Rectal smooth muscle tissue (tissue), 1 donor: ENCODE measurements around the gene GSC.

ENCODE experiments used
- H3K27ac ChIP-seq: one replicate; pipeline ENCODE4 v1.7.0; 2013; ENCODE audit warnings: low read depth, low read length, inconsistent platforms
- H3K27me3 ChIP-seq: one replicate; pipeline ENCODE4 v1.7.0; 2013; ENCODE audit warnings: low read length; ENCODE audit not compliant: control insufficient read depth, insufficient read depth
- H3K36me3 ChIP-seq: one replicate; pipeline ENCODE4 v1.7.0; 2013; ENCODE audit warnings: low read length; ENCODE audit not compliant: control insufficient read depth, insufficient read depth
- H3K4me1 ChIP-seq: one replicate; pipeline ENCODE4 v1.7.0; 2013; ENCODE audit warnings: low read length; ENCODE audit not compliant: control insufficient read depth, insufficient read depth
- H3K4me3 ChIP-seq: one replicate; pipeline ENCODE4 v1.7.0; 2013; ENCODE audit warnings: low read length
- H3K9ac ChIP-seq: one replicate; pipeline ENCODE4 v1.7.0; 2013; ENCODE audit warnings: low read length

The GSC gene

GRCh38 chr14:94780536-94781399 lies 10.9 kb upstream of the GSC start:
- H3K27me3 ChIP-seq: peaks cover 11% of the 10 kb centered on the region
- H3K36me3 ChIP-seq: no peaks in the 10 kb centered on the region
- H3K27ac ChIP-seq: no peak overlapping the region
- no peak overlapping the region for H3K4me3 ChIP-seq
- H3K4me1 ChIP-seq: no peaks in the 10 kb centered on the region
- no peak overlapping the region for H3K9ac ChIP-seq

- H3K4me1 ChIP-seq: no peaks in the 10 kb centered on the region
- H3K36me3 ChIP-seq: no peaks in the 10 kb centered on the region
- no peak overlapping the region for H3K27ac ChIP-seq
- peaks cover 21% of the 10 kb centered on the region for H3K27me3 ChIP-seq
- no peak overlapping the region for H3K4me3 ChIP-seq
- no peak overlapping the region for H3K9ac ChIP-seq
These were observed 9.8 kb upstream of the GSC start for GRCh38 chr14:94779713-94780112.

GRCh38 chr14:94775871-94776210 lies 5.9 kb upstream of the GSC start:
- H3K27ac ChIP-seq: no peak overlapping the region
- H3K4me3 ChIP-seq: no peak overlapping the region
- H3K4me1 ChIP-seq: no peaks in the 10 kb centered on the region
- H3K9ac ChIP-seq: no peak overlapping the region
- peaks cover 55% of the 10 kb centered on the region for H3K27me3 ChIP-seq
- H3K36me3 ChIP-seq: no peaks in the 10 kb centered on the region

DNA sequence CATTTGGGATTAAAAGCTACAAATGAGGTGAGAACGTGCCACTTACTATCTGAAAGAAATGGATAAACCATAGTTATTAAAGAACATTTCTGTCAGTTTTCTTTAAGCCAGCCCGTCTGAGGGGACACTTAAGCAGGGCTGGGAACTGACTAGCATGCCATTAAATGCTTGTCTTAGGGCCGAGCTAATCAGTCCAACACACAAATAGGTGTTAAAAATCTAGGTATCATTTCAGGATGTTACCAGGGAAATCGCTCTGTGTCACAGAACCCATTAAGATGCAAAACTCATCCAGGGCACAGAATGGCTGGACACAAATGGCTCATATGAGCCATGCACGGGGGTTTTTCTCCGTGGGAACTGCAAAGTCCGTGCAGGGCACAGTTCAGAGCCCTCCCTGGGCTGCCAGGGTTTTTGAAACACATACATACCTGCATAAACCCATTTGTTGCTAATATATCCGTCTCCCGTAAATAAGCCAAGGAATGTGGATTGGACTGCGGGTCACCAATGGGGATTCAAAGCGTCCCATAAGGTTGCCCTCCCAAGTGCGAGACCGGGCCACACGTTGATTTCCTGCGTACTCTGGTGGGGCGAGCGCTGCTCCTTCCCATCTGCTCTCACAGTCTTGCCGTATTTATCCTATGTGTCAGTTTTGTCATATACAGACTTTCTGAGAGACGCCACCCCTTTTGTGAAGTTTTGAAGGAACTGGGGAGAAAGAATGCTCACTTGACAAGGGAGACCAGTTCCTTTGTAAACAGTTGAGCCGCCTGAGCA lies 5.4 kb upstream of the GSC start:
- Histone ChIP-seq H3K27ac (no peak overlapping the region), H3K36me3 (no peaks in the 10 kb centered on the region), H3K4me3 (no peak overlapping the region), H3K9ac (no peak overlapping the region), H3K4me1 (no peaks in the 10 kb centered on the region), H3K27me3 (peaks cover 59% of the 10 kb centered on the region)

GRCh38 chr14:94774344-94775090 lies 4.6 kb upstream of the GSC start:
- H3K27ac ChIP-seq: no peak overlapping the region
- H3K9ac ChIP-seq: no peak overlapping the region
- no peaks in the 10 kb centered on the region for H3K4me1 ChIP-seq
- H3K27me3 ChIP-seq: peaks cover 55% of the 10 kb centered on the region
- no peaks in the 10 kb centered on the region for H3K36me3 ChIP-seq
- no peak overlapping the region for H3K4me3 ChIP-seq

DNA sequence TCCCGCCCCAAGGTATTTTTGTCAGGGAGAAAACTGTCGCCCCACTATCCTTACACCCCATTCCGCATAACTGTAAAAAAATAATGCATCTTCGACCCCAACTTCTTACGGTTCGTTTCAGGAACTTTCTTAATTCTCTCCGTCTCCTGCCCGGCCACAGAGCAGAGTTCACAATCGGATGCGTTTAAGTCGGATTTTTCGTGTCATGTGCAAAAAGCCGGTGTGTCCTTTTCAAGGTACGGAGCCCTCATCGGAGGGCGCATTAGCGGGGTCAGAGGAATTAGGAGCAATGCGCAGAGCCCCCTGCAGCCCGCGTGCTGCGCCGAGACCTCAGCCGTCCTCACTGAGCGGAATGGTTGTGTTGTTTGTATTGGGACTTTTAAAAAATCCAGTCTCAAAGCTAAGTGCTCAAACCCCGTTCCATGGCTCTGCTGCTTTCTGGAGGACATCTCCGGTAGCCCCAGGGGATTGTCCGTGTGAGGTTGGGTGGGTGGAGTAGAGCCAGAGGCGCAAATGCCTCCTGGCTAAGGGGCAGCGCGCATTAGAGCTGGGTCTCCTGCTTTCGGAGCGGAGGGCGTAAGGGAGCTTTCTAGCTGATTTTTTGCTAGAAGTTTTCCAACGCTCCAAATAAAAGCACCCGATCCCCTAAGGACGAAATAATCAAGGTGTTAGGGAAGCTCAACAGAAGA lies 3.9 kb upstream of the GSC start:
- peaks cover 58% of the 10 kb centered on the region for H3K27me3 ChIP-seq

DNA sequence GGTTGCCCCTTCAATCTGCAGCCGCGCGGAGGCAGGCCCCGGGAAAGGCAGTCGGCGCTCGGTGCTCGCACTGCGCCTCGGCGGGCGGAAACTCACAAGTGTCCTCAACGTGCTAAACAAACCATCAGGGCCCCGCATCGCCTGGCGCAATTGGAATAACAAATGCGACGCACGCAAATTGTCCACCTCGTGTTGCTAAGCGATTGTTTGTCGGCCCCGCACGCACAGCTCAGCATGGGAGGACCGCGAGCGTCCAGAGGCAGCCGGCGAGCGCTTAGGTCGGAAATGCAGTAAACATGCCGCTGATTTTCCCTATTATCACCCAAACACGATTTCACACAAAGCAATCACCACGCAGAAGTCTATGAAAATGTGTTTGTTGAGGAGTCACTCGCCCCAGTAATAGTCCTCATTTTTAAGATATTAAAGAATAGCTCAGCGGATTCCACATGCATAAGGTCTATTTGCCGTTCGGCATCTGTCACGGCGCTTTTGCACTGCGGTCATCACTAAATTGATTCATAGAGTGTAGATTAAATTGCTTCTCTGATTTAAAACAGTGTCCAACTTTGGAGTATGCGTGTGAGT lies 3.2 kb upstream of the GSC start:
- H3K4me3 ChIP-seq: no peak overlapping the region
- H3K27me3 ChIP-seq: peaks cover 62% of the 10 kb centered on the region

More for the DNA sequence above, 3.9 kb upstream of the GSC start:
- Histone ChIP-seq H3K4me1 (peaks cover 3% of the 10 kb centered on the region), H3K36me3 (no peaks in the 10 kb centered on the region), H3K4me3 (no peak overlapping the region), H3K27ac (no peak overlapping the region), H3K9ac (no peak overlapping the region)

GRCh38 chr14:94772548-94772947 lies 2.6 kb upstream of the GSC start:
- H3K27ac ChIP-seq: no peak overlapping the region
- H3K36me3 ChIP-seq: no peaks in the 10 kb centered on the region
- H3K4me3 ChIP-seq: no peak overlapping the region
- peaks cover 66% of the 10 kb centered on the region for H3K27me3 ChIP-seq
- H3K4me1 ChIP-seq: peaks cover 6% of the 10 kb centered on the region
- no peak overlapping the region for H3K9ac ChIP-seq

More for the DNA sequence above, 3.2 kb upstream of the GSC start:
- no peaks in the 10 kb centered on the region for H3K36me3 ChIP-seq
- H3K4me1 ChIP-seq: peaks cover 6% of the 10 kb centered on the region
- H3K27ac ChIP-seq: no peak overlapping the region
- H3K9ac ChIP-seq: no peak overlapping the region

GRCh38 chr14:94771906-94772490 lies 2.1 kb upstream of the GSC start:
- Histone ChIP-seq H3K27ac (no peak overlapping the region), H3K4me1 (peaks cover 6% of the 10 kb centered on the region), H3K9ac (no peak overlapping the region), H3K36me3 (no peaks in the 10 kb centered on the region), H3K4me3 (no peak overlapping the region), H3K27me3 (peaks cover 70% of the 10 kb centered on the region)

GRCh38 chr14:94771158-94771905 lies 1.4 kb upstream of the GSC start:
- peaks cover 72% of the 10 kb centered on the region for H3K27me3 ChIP-seq
- no peaks in the 10 kb centered on the region for H3K36me3 ChIP-seq
- H3K27ac ChIP-seq: no peak overlapping the region
- peaks cover 6% of the 10 kb centered on the region for H3K4me1 ChIP-seq
- no peak overlapping the region for H3K4me3 ChIP-seq
- H3K9ac ChIP-seq: no peak overlapping the region

DNA sequence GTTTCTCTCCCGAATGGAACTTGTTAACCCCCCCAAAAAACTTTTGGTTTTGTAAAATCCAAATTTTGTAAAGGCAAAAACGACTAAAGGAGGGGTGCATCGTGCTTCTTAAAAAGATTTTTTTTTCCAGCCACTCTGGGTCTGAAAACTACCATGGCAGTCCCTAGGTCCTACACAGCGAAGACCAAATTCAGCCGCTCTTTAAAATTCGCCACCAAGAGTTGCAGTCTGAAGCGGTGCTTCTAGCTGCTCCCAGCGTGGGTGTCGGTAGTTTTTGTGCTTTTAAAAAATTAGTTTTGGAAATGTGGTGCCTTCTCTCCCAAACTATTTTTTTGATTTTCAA lies 873 bp upstream of the GSC start:
- H3K27me3 ChIP-seq: peaks cover 72% of the 10 kb centered on the region
- H3K27ac ChIP-seq: no peak overlapping the region
- no peak overlapping the region for H3K4me3 ChIP-seq
- no peaks in the 10 kb centered on the region for H3K36me3 ChIP-seq
- H3K4me1 ChIP-seq: peaks cover 6% of the 10 kb centered on the region
- H3K9ac ChIP-seq: no peak overlapping the region
